ENCODE data around the gene BACH2. TPM values are rescaled to one million over a fixed set of nuclear protein-coding genes. Genes with fewer than 3 reads are reported as not detected.

Gene BACH2
- total RNA-seq, 4 donors from 2014 or later = 9.3 to 34.5 (median 11.1) TPM

- intact Hi-C loops (cut with DNase I; ENCODE audit: low total_unique reads) = no loop called here
- no peak for DNase-seq (ENCODE audit: low spot score in 2 of 2)
- TF ChIP-seq POLR2A (IDR thresholded peaks at IDR 0.05) (no peak), CTCF (IDR thresholded peaks at IDR 0.05) (no peak)
- H3K4me3 ChIP-seq (ENCODE audit: low read depth, poor library complexity, severe bottlenecking) = no peak overlapping the region
- 79 to 88% methylated on average over 7 of the region's 7 CpGs for WGBS, 2 donors
Observed at GRCh38 chr6:89888138-89888514, 408.5 kb downstream of the BACH2 start.

GRCh38 chr6:89887452-89888137 lies 409.0 kb downstream of the BACH2 start:
- TF ChIP-seq POLR2A (IDR thresholded peaks at IDR 0.05) = no peak
- TF ChIP-seq CTCF (IDR thresholded peaks at IDR 0.05) = no peak
- no peak overlapping the region for H3K4me3 ChIP-seq (ENCODE audit: low read depth, poor library complexity, severe bottlenecking)
- intact Hi-C loops (cut with DNase I; ENCODE audit: low total_unique reads) = no loop called here
- DNase-seq (ENCODE audit: low spot score in 2 of 2) = peak in 1 of 2 donors; percentile 82
- 28 to 33% methylated on average over 21 to 22 of the region's 43 CpGs for WGBS, 2 donors

GRCh38 chr6:89886378-89887120 lies 410.1 kb downstream of the BACH2 start:
- TF ChIP-seq POLR2A (IDR thresholded peaks at IDR 0.05) = no peak
- no peak for TF ChIP-seq CTCF (IDR thresholded peaks at IDR 0.05)
- 91 to 93% methylated on average over 39 to 44 of the region's 44 CpGs for WGBS, 2 donors
- intact Hi-C loops (cut with DNase I; ENCODE audit: low total_unique reads) = no loop called here
- peak in 1 of 2 donors; percentile 66 for DNase-seq (ENCODE audit: low spot score in 2 of 2)
- no peak overlapping the region for H3K4me3 ChIP-seq (ENCODE audit: low read depth, poor library complexity, severe bottlenecking)

Small RNA genes within 50 kb of the gene (microRNA-seq; reads per million reads assigned to microRNA genes)
- gene MIR4464 (ENCODE audit: borderline number of aligned reads in 1 of 2, borderline replicate concordance in 2 of 2) = 0 reads per million in 2 donors
